Measurements from ENCODE around the gene TMEM62. TPM values are rescaled to one million over a fixed set of nuclear protein-coding genes. Genes with fewer than 3 reads are reported as not detected.

TMEM62 gene
- total RNA-seq, 2 donors from 2014 or later, result 33.0 to 34.2 TPM

DNA sequence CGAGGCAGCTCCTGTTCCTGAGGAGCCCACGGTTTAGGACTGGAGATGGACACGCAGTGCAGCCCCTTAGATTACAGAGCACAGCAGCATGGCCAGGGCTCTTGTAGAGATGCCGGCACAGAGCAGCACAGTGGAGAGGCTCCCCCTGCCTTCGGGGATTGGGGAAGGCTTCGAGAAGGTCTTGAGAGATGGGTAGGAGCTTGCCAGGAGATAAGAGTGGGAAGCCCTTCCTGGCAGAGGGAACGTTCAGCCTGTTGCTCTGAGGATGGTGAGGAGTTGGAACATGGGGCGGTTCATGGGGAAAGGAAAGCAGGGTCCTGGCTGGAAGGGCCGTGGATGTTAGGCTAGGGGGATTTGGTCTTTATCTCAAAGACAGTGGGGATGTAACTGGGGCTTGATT lies 77.4 kb downstream of the TMEM62 start:
- Histone ChIP-seq H3K27me3 (no peaks in the 10 kb centered on the region), H3K9ac (ENCODE audit: low read depth in 2 of 2, low read length in 2 of 2) (no peak overlapping the region), H3K27ac (no peak overlapping the region), H3K4me1 (no peaks in the 10 kb centered on the region), H3K9me3 (no peaks in the 10 kb centered on the region), H3K36me3 (no peaks in the 10 kb centered on the region), H3K4me3 (no peak overlapping the region)
- DNase-seq, result no peak
- TF ChIP-seq CTCF (IDR thresholded peaks at IDR 0.05), result no peak
- intact Hi-C loops (cut with DNase I), result no loop called here

DNA sequence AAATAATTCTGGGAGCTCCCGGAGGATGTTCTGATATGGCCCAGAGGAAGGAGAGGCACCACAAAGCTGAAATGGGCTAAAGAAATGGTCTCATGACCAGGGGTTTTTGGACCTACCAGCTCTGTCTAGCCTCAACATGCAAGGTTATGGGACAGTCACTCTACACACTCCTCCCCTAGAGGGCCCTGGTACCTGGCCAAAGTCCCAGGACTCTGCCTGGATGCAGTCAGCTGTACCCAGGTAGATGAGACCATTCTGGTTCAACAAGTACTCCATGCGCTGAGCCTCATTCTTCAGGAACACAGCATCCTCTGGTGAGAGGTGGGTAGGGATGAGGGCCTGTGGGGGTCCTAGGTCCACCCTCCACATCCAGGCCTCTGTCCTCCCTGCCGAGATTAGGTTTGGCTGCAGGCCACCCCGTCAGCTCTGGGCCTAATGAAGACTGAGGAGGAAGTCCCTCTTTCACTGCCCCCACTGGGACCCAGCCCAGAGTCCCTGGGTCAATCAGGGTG lies 77.9 kb downstream of the TMEM62 start:
- intact Hi-C loops (cut with DNase I), result no loop called here
- no peaks in the 10 kb centered on the region for H3K4me1 ChIP-seq
- no peaks in the 10 kb centered on the region for H3K27me3 ChIP-seq
- no peaks in the 10 kb centered on the region for H3K36me3 ChIP-seq
- TF ChIP-seq CTCF (IDR thresholded peaks at IDR 0.05), result no peak
- DNase-seq, result no peak
- no peak overlapping the region for H3K27ac ChIP-seq
- H3K4me3 ChIP-seq, result no peak overlapping the region
- H3K9ac ChIP-seq (ENCODE audit: low read depth in 2 of 2, low read length in 2 of 2), result no peak overlapping the region
- no peaks in the 10 kb centered on the region for H3K9me3 ChIP-seq

DNA sequence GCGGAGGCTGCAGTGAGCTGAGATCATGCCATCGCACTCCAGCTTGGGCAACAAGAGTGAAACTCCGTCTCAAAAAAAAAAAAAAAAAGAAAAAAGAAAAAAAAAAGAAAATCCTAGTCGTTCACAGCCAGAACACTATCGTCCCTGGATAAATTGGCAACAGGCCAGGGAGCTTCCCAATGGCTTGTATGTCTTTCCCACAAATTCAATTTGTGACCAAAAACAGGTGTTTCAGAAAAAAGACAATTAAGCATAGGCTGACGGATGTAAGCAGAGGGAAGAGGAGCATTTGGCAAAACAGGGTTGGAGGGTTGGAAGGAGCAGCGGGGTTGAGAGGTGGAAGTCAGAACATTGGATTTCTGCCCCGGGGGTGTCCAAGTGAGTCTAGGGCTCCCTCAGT lies 78.9 kb downstream of the TMEM62 start:
- Histone ChIP-seq H3K4me1 (no peaks in the 10 kb centered on the region), H3K27me3 (no peaks in the 10 kb centered on the region), H3K36me3 (no peaks in the 10 kb centered on the region), H3K9me3 (no peaks in the 10 kb centered on the region), H3K4me3 (no peak overlapping the region), H3K9ac (ENCODE audit: low read depth in 2 of 2, low read length in 2 of 2) (no peak overlapping the region), H3K27ac (no peak overlapping the region)
- DNase-seq, result no peak
- no peak for TF ChIP-seq CTCF (IDR thresholded peaks at IDR 0.05)
- intact Hi-C loops (cut with DNase I), result no loop called here

DNA sequence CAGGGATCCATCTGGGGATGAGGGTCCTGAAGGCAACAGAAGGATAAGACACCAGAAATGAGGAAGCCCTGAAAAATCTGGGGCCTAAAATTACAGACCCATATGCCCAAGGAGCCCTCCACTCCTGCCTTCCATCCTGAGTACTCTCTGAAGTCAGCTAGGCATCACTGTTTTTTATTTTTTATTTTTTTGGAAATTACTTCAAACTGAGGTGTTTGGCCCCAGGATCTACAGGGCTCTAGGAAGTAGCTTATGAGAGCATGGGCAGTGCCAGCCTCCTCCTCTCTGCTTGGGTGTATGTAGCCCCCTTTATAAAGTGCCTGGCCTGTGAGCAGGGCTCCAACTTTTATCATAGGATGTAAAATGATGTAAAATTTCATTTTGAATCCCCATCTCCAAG lies 79.6 kb downstream of the TMEM62 start:
- no peak overlapping the region for H3K4me3 ChIP-seq
- no peaks in the 10 kb centered on the region for H3K36me3 ChIP-seq
- H3K27ac ChIP-seq, result no peak overlapping the region
- H3K9me3 ChIP-seq, result no peaks in the 10 kb centered on the region
- no peak overlapping the region for H3K9ac ChIP-seq (ENCODE audit: low read depth in 2 of 2, low read length in 2 of 2)
- intact Hi-C loops (cut with DNase I), result no loop called here
- H3K27me3 ChIP-seq, result no peaks in the 10 kb centered on the region
- H3K4me1 ChIP-seq, result no peaks in the 10 kb centered on the region
- DNase-seq, result no peak
- TF ChIP-seq CTCF (IDR thresholded peaks at IDR 0.05), result no peak

DNA sequence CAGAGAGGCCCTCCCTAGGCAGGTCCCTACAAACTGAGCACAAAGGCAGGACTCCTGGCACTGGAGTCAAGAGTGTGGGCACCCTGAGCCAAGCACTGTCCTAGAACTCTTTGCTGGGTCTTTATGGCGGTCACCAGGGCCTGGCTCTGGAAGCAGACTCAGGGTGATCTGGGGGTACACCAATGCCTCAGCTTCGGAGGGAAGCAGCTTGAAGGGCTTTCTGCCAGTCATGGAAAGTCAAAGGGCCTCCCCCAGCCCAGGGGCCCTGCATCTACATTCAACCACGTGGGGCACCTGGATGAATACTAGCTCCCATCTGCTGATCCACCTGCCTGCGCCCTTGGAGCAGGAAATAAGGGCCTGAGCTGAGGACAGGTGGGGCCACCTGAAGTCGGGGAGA lies 80.1 kb downstream of the TMEM62 start:
- Histone ChIP-seq H3K27me3 (no peaks in the 10 kb centered on the region), H3K4me1 (no peaks in the 10 kb centered on the region), H3K9me3 (no peaks in the 10 kb centered on the region), H3K4me3 (no peak overlapping the region), H3K27ac (no peak overlapping the region), H3K36me3 (no peaks in the 10 kb centered on the region), H3K9ac (ENCODE audit: low read depth in 2 of 2, low read length in 2 of 2) (no peak overlapping the region)
- intact Hi-C loops (cut with DNase I), result no loop called here
- DNase-seq, result no peak
- no peak for TF ChIP-seq CTCF (IDR thresholded peaks at IDR 0.05)

DNA sequence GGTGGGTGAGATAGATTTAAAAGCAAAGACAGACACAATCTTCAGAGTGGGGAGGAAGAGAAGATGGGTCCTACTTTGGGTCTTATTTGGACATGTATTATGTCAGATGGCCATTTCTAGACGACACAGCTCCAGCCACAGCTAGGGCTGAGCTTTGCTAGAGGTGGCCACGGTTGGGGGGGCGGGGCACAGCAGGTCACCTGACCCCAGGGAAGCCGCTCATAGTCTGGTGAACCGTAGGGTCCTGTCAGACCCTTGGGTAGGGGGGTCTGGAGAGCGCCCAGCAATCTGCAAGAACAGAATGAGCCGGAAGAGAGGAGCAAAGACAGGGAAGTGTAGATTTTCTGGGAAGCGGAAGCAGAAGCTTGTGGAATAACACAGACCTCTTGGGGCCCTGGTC lies 80.8 kb downstream of the TMEM62 start:
- Histone ChIP-seq H3K9me3 (no peaks in the 10 kb centered on the region), H3K27ac (no peak overlapping the region), H3K9ac (ENCODE audit: low read depth in 2 of 2, low read length in 2 of 2) (no peak overlapping the region), H3K4me3 (no peak overlapping the region), H3K4me1 (no peaks in the 10 kb centered on the region), H3K36me3 (no peaks in the 10 kb centered on the region), H3K27me3 (no peaks in the 10 kb centered on the region)
- TF ChIP-seq CTCF (IDR thresholded peaks at IDR 0.05), result no peak
- intact Hi-C loops (cut with DNase I), result no loop called here
- DNase-seq, result no peak
